Panc1 (cell line): ENCODE measurements around the gene SMOC2. TPM values are rescaled to one million over a fixed set of nuclear protein-coding genes. Genes with fewer than 3 reads are reported as not detected.
"Not testable (repeated sequence)": the region's sequence is repeated elsewhere in the genome, so short reads cannot be mapped to it uniquely, and the experiment has no call there.

Experiments
- ATAC-seq: fragments of 200-7000 bp; cut with Tn5 transposase; 2 replicates; pipeline ENCODE4 v1.9.1; 2020; ENCODE audit warnings: mild to moderate bottlenecking, moderate library complexity
- BruUV-seq: library from RNA; stranded (reverse); fragments of 400-500 nt; replicated peaks from 2 replicates; lab custom pipeline; 2021; lab: Mats Ljungman, UMichigan
- CTCF ChIA-PET: fragments of 300-600 bp; sonication (Branson Sonifier 250); formaldehyde crosslinking; loops from one replicate; lab custom pipeline; 2022; ENCODE audit warnings: antibody characterized with exemption; lab: Charles Lee
- POLR2A ChIA-PET: fragments of 300-600 bp; sonication (Branson Sonifier 250); formaldehyde crosslinking; loops from one replicate; lab custom pipeline; 2022; ENCODE audit warnings: antibody characterized with exemption; lab: Charles Lee
- DNase-seq: peaks from one replicate; pipeline ENCODE4 v3.0.0-alpha.2; 2010; ENCODE audit warnings: low read depth, low spot score
- H3K27ac ChIP-seq: 2 replicates; pipeline ENCODE4 v1.5.1; 2011; ENCODE audit warnings: mild to moderate bottlenecking, low read length, inconsistent platforms
- H3K27me3 ChIP-seq: fragments of 200-500 bp; sonication (Bioruptor generic); 2 replicates; pipeline ENCODE4 v1.6.0; 2014; ENCODE audit warnings: low read length, inconsistent platforms; ENCODE audit not compliant: control insufficient read depth, insufficient read depth
- H3K36me3 ChIP-seq: fragments of 200-500 bp; sonication (Bioruptor generic); 2 replicates; pipeline ENCODE4 v1.5.1; 2014; ENCODE audit warnings: inconsistent platforms, mild to moderate bottlenecking, low read length, moderate library complexity; ENCODE audit not compliant: control insufficient read depth, insufficient read depth
- H3K4me1 ChIP-seq: 2 replicates; pipeline ENCODE4 v1.5.1; 2011; ENCODE audit warnings: inconsistent platforms, mild to moderate bottlenecking, low read length, moderate library complexity; ENCODE audit not compliant: control insufficient read depth, insufficient read depth
- H3K4me3 ChIP-seq, 2 experiments: 2 replicates each; pipeline ENCODE4 v1.5.1; 2011 to 2012; ENCODE audit warnings: low read depth in 2 of 2, low read length in 2 of 2, mild to moderate bottlenecking in 2 of 2, inconsistent platforms in 1 of 2, moderate library complexity in 1 of 2
- H3K9me3 ChIP-seq: fragments of 200-500 bp; sonication (Bioruptor generic); 2 replicates; pipeline ENCODE4 v1.5.1; 2014; ENCODE audit warnings: low read depth, mild to moderate bottlenecking, inconsistent platforms, low read length, moderate library complexity; ENCODE audit not compliant: control insufficient read depth, insufficient read depth
- CTCF ChIP-seq: fragments of 450-650 bp; IDR thresholded peaks from 2 replicates; pipeline ENCODE4 v1.5.1; 2017; ENCODE audit warnings: mild to moderate bottlenecking
- POLR2AphosphoS5 ChIP-seq: IDR thresholded peaks from 2 replicates; pipeline ENCODE4 v1.6.1; 2012; ENCODE audit warnings: mild to moderate bottlenecking, low read depth, low read length, moderate library complexity
- REST ChIP-seq, 2 experiments: IDR thresholded peaks; 2 replicates each; pipeline ENCODE4 v1.6.1; 2011 to 2012; ENCODE audit warnings: low read depth in 2 of 2, control low read depth in 1 of 2, low read length in 1 of 2, mild to moderate bottlenecking in 1 of 2, moderate library complexity in 1 of 2; ENCODE audit not compliant: insufficient read depth in 1 of 2
- SIN3A ChIP-seq: IDR thresholded peaks from 2 replicates; pipeline ENCODE4 v1.6.1; 2012; ENCODE audit warnings: low read depth, mild to moderate bottlenecking, low read length, moderate library complexity, borderline replicate concordance; ENCODE audit not compliant: insufficient read depth
- TCF7L2 ChIP-seq: IDR thresholded peaks from 2 replicates; pipeline ENCODE4 v1.6.1; 2011; ENCODE audit warnings: mild to moderate bottlenecking, low read depth, low read length, inconsistent platforms
- in situ Hi-C: cut with HindIII; loops from 2 replicates; pipeline ENCODE4 v1.10.0; 2016; ENCODE audit warnings: low sequenced_read_pairs, low pct_unique_long_range_greater_than_20kb
- intact Hi-C: fragments of 100-400 bp; cut with micrococcal nuclease; formaldehyde crosslinking; loops from one replicate; pipeline ENCODE4 v1.10.0; 2022; ENCODE audit not compliant: unreplicated experiment
- total RNA-seq: library from RNA; stranded (reverse); gene quantifications from one replicate; pipeline ENCODE4 v1.2.1, GENCODE V29; 2021; ENCODE audit not compliant: unreplicated experiment

Gene SMOC2
- total RNA-seq, 1 experiment from 2014 or later = 0.13 TPM

- DNase-seq, ATAC-seq, POLR2A ChIA-PET, intact Hi-C loops, H3K4me1 ChIP-seq, H3K4me3 ChIP-seq, CTCF ChIA-PET, H3K27ac ChIP-seq, BruUV-seq, H3K36me3 ChIP-seq, H3K9me3 ChIP-seq, in situ Hi-C loops: not testable (repeated sequence)
- H3K27me3 ChIP-seq = peaks cover 16% of the 10 kb centered on the region
These were observed 253.8 kb downstream of the SMOC2 start for GRCh38 chr6:168694797-168695196.

- ATAC-seq (no peak), DNase-seq (no peak)
- TF ChIP-seq SIN3A (no peak), REST (IDR thresholded peaks at IDR 0.05; ENCODE audit: insufficient read depth in 1 of 2, low read depth in 2 of 2, low read length in 1 of 2) (no peak)
- H3K27ac ChIP-seq = no peak overlapping the region
- no TSS peak for BruUV-seq
- 0 out of 2 replicates have a peak, but pooled peaks cover 4% of the 10 kb centered on the region for H3K9me3 ChIP-seq
- H3K4me3 ChIP-seq = no peak overlapping the region
- H3K36me3 ChIP-seq = no peaks in the 10 kb centered on the region
- in situ Hi-C loops = no loop called here
- H3K27me3 ChIP-seq = peaks cover 16% of the 10 kb centered on the region
- H3K4me1 ChIP-seq = no peaks in the 10 kb centered on the region
- intact Hi-C loops = no loop called here
- POLR2A ChIA-PET = no interaction called here
- CTCF ChIA-PET = no interaction called here
These were observed 254.7 kb downstream of the SMOC2 start for GRCh38 chr6:168695701-168696100.

- Histone ChIP-seq H3K27ac (no peak overlapping the region), H3K4me1 (no peaks in the 10 kb centered on the region), H3K27me3 (peaks cover 11% of the 10 kb centered on the region), H3K9me3 (0 out of 2 replicates have a peak, but pooled peaks cover 4% of the 10 kb centered on the region), H3K36me3 (no peaks in the 10 kb centered on the region), H3K4me3 (no peak overlapping the region)
- POLR2A ChIA-PET = no interaction called here
- BruUV-seq = no TSS peak
- in situ Hi-C loops (no loop called here), intact Hi-C loops (no loop called here)
- no peak for ATAC-seq
- no peak for TF ChIP-seq TCF7L2
- TF ChIP-seq POLR2AphosphoS5 = no peak
- TF ChIP-seq SIN3A = no peak
- TF ChIP-seq REST (IDR thresholded peaks at IDR 0.05; ENCODE audit: insufficient read depth in 1 of 2, low read depth in 2 of 2, low read length in 1 of 2) = no peak
- TF ChIP-seq CTCF = no peak
- no peak for DNase-seq
- CTCF ChIA-PET = no interaction called here
These were observed 257.9 kb downstream of the SMOC2 start for GRCh38 chr6:168698923-168699322.
